NT2/D1 (cell line): ENCODE results near the gene CCL17.

Source experiments
- SUZ12 ChIP-seq: IDR thresholded peaks from 2 replicates; pipeline ENCODE4 v1.6.1; 2011; ENCODE audit not compliant: insufficient read length, insufficient read depth; ENCODE audit errors: extremely low read depth
- YY1 ChIP-seq: IDR thresholded peaks from 2 replicates; pipeline ENCODE4 v1.6.1; 2011; ENCODE audit not compliant: insufficient read length, insufficient read depth
- ZNF274 ChIP-seq: IDR thresholded peaks from 2 replicates; pipeline ENCODE4 v1.6.1; 2011; ENCODE audit warnings: mild to moderate bottlenecking, low read depth, low read length

GRCh38 chr16:57416084-57416483 lies 11.5 kb downstream of the CCL17 start:
- no peak for TF ChIP-seq ZNF274
- TF ChIP-seq YY1 = no peak
- no peak for TF ChIP-seq SUZ12
